Lung (tissue), 12 donors: ENCODE data around the gene KIRREL2. TPM values are rescaled to one million over a fixed set of nuclear protein-coding genes. Genes with fewer than 3 reads are reported as not detected.

Source experiments
- ATAC-seq: fragments of 200-7000 bp; cut with Tn5 transposase; one replicate; pipeline ENCODE4 v1.9.1; 2020; ENCODE audit warnings: moderate number of reproducible peaks; ENCODE audit not compliant: insufficient read depth, low FRiP score
- DNase-seq, 3 donors: peaks; one replicate each; pipeline ENCODE4 v3.0.0-alpha.2; 2013 to 2017
- H3K27ac ChIP-seq, 2 donors: one replicate each; pipeline ENCODE4 v1.5.1; 2013; ENCODE audit warnings: mild to moderate bottlenecking in 2 of 2, moderate library complexity in 2 of 2, control low read depth in 1 of 2, inconsistent platforms in 1 of 2, low read depth in 1 of 2, low read length in 1 of 2
- H3K27me3 ChIP-seq, 3 donors: one replicate each; pipeline ENCODE4 v1.5.1; 2013; ENCODE audit warnings: low read length in 2 of 3; ENCODE audit not compliant: control insufficient read depth in 3 of 3, insufficient read depth in 3 of 3
- H3K36me3 ChIP-seq, 4 donors: one replicate each; pipeline ENCODE4 v1.5.1; 2013; ENCODE audit warnings: low read length in 4 of 4, mild to moderate bottlenecking in 1 of 4, moderate library complexity in 1 of 4; ENCODE audit not compliant: control insufficient read depth in 4 of 4, insufficient read depth in 4 of 4
- H3K4me1 ChIP-seq, 5 donors: one replicate each; pipeline ENCODE4 v1.5.1; 2013; ENCODE audit warnings: low read length in 5 of 5, mild to moderate bottlenecking in 2 of 5, moderate library complexity in 1 of 5; ENCODE audit not compliant: control insufficient read depth in 5 of 5, insufficient read depth in 5 of 5
- H3K4me3 ChIP-seq: one replicate; pipeline ENCODE4 v1.5.1; 2013; ENCODE audit warnings: mild to moderate bottlenecking, control low read depth, moderate library complexity
- H3K9ac ChIP-seq, 2 donors: one replicate each; pipeline ENCODE4 v1.5.1; 2013; ENCODE audit warnings: low read length in 2 of 2, control low read depth in 1 of 2; ENCODE audit not compliant: insufficient read depth in 1 of 2
- H3K9me3 ChIP-seq, 4 donors: one replicate each; pipeline ENCODE4 v1.5.1; 2013; ENCODE audit warnings: low read length in 3 of 4, mild to moderate bottlenecking in 1 of 4, moderate library complexity in 1 of 4; ENCODE audit not compliant: control insufficient read depth in 4 of 4, insufficient read depth in 3 of 4
- WGBS, 2 donors: extraction: QIAGEN DNeasy Blood & Tissue Kit; methylation state at CpG; one replicate each; pipeline ENCODE4 v1.1.7; 2013; 5-methylcytosine and 5-hydroxymethylcytosine counted together
- polyA plus RNA-seq, 2 donors: library from polyadenylated mRNA; stranded (reverse); fragments of 200-250 nt; gene quantifications; one replicate each; pipeline ENCODE4 v1.2.1, GENCODE V29; 2013
- total RNA-seq, 2 donors: library from RNA; depleted of rRNA in 1 of 2; stranded (reverse); fragments of >200 nt in 1 of 2; gene quantifications; one replicate each; pipeline ENCODE4 v1.2.1, GENCODE V29; 2014 to 2021
- TF ChIP-seq, protein P1 (sequence below): IDR thresholded peaks from 2 replicates; pipeline ENCODE4 v1.5.1; 2012; ENCODE audit warnings: mild to moderate bottlenecking; ENCODE audit errors: control extremely low read depth, extremely low read depth
- donor health status: control.
- donor health status: control.
- donor health status: Bipolar disorder and iron deficiency.
- donor health status: healthy.
- donor health status: DM: yes; HTN: yes; CAD: no.

Gene KIRREL2
- total and polyA plus RNA-seq, 4 donors, result 0.04 to 1.2 (median 0.10) TPM; not detected in 1

DNA sequence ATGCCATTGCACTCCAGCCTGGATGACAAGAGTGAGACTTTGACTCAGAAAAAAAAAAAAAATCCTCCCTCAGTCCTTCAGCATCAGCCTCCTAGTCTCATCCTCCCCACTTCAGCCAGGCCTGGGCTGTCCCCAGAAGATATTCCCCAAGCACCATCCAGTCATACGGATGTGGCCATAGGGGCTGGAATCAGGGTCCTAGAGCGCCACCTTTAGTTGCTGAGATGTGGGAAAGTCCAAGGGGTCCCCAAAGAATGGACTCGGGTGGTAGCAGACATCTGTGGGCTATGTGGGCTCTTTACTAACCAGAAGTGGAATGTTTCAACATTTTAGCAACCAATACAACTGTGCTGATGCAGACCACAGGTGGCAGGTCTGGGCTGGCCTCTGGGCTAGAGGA, 54.5 kb downstream of the KIRREL2 start:
- TF ChIP-seq, protein P1, sequence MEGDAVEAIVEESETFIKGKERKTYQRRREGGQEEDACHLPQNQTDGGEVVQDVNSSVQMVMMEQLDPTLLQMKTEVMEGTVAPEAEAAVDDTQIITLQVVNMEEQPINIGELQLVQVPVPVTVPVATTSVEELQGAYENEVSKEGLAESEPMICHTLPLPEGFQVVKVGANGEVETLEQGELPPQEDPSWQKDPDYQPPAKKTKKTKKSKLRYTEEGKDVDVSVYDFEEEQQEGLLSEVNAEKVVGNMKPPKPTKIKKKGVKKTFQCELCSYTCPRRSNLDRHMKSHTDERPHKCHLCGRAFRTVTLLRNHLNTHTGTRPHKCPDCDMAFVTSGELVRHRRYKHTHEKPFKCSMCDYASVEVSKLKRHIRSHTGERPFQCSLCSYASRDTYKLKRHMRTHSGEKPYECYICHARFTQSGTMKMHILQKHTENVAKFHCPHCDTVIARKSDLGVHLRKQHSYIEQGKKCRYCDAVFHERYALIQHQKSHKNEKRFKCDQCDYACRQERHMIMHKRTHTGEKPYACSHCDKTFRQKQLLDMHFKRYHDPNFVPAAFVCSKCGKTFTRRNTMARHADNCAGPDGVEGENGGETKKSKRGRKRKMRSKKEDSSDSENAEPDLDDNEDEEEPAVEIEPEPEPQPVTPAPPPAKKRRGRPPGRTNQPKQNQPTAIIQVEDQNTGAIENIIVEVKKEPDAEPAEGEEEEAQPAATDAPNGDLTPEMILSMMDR, result no peak
- peaks cover 0 to 11% (median 0%) of the 10 kb centered on the region in 5 donors for H3K4me1 ChIP-seq
- no peak for ATAC-seq
- H3K36me3 ChIP-seq, result no peaks in the 10 kb centered on the region
- H3K27me3 ChIP-seq, result no peaks in the 10 kb centered on the region
- peaks cover 0 to 1% (median 0%) of the 10 kb centered on the region in 4 donors for H3K9me3 ChIP-seq
- no peak overlapping the region for H3K27ac ChIP-seq
- WGBS, 2 donors, result 45 to 57% methylated on average over 3 of the region's 3 CpGs
- H3K9ac ChIP-seq, result no peak overlapping the region
- no peak for DNase-seq
- no peak overlapping the region for H3K4me3 ChIP-seq

DNA sequence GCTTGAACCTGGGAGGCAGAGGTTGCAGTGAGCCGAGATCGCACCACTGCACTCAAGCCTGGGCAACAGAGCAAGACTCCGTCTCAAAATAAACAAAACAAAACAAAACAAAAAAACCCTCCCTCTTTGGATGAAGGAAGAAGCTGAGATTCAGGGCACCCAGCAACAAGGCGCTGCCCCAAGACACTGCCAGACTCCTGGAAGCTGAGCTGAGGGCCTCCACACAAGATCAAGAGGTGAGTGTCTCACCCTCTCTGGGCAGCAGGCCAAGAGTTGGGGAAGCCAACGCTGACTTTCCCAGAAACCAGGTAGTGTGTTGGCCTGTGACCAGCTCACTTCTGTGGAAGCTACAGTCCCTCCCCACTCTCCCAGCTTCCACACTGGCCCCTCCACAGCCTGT, 55.1 kb downstream of the KIRREL2 start:
- H3K36me3 ChIP-seq, result no peaks in the 10 kb centered on the region
- no peaks in the 10 kb centered on the region for H3K27me3 ChIP-seq
- DNase-seq, result no peak
- no peak for ATAC-seq
- peaks cover 0 to 1% (median 0%) of the 10 kb centered on the region in 4 donors for H3K9me3 ChIP-seq
- H3K27ac ChIP-seq, result no peak overlapping the region
- TF ChIP-seq, protein P1, result no peak
- 43 to 58% methylated on average over 5 of the region's 5 CpGs for WGBS, 2 donors
- no peak overlapping the region for H3K9ac ChIP-seq
- H3K4me1 ChIP-seq, result peaks cover 0 to 7% (median 0%) of the 10 kb centered on the region in 5 donors
- H3K4me3 ChIP-seq, result no peak overlapping the region

DNA sequence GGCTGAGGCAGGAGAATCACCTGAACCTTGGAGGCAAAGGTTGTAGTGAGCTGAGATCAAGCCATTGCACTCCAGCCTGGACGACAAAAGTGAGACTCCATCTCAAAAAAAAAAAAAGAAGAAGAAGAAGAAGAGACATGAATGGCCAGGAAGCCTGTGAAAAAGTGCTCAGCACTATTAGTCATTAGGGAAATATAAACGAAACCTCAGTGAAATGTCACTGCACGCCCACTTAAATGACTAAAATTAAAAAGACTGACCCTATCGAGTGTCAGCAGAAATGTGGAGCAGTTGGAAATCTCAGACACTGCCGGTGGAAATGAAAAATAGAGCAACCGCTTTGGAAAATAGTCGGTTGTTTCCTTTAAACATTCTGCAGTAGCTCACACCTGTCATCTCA, 56.9 kb downstream of the KIRREL2 start:
- 40 to 46% methylated on average over 7 of the region's 7 CpGs for WGBS, 2 donors
- Histone ChIP-seq H3K36me3 (no peaks in the 10 kb centered on the region), H3K4me1 (no peaks in the 10 kb centered on the region), H3K9ac (no peak overlapping the region), H3K27ac (no peak overlapping the region), H3K4me3 (no peak overlapping the region), H3K27me3 (no peaks in the 10 kb centered on the region), H3K9me3 (peaks cover 0 to 1% (median 0%) of the 10 kb centered on the region in 4 donors)
- DNase-seq, result no peak
- TF ChIP-seq, protein P1, result no peak
- ATAC-seq, result no peak

DNA sequence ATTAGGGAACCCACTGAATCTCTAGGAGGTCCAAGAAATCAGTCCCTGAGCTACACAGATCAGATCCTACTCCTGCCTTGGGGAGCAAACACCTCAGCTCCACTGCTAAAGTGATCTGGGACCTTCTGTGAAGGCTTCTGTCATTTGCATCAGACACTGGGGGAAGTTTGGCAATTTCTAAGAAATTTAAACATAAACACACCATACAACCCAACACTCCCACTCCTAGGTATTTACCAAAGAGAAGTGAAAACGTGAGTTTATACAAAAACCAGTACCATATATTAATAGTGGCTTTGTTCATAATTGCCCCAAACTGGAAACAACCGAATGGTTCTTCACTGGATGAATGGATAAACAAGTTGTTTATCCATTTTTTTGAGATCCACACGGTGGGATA, 58.7 kb downstream of the KIRREL2 start:
- Histone ChIP-seq H3K9ac (no peak overlapping the region), H3K36me3 (no peaks in the 10 kb centered on the region), H3K27me3 (no peaks in the 10 kb centered on the region), H3K4me3 (no peak overlapping the region), H3K4me1 (no peaks in the 10 kb centered on the region), H3K27ac (no peak overlapping the region), H3K9me3 (peaks cover 0 to 1% (median 0%) of the 10 kb centered on the region in 4 donors)
- WGBS, 2 donors, result 53 to 58% methylated on average over 3 of the region's 3 CpGs
- ATAC-seq, result no peak
- DNase-seq, result no peak
- TF ChIP-seq, protein P1, result no peak
